ENCODE measurements around the gene PDE1A.

- no peak for TF ChIP-seq CTCF (conservative IDR thresholded peaks at IDR 0.05; ENCODE audit: low read length)
- no peak for TF ChIP-seq EZH2phosphoT487 (IDR thresholded peaks at IDR 0.05; ENCODE audit: borderline replicate concordance, low read depth, low read length)
Observed at GRCh38 chr2:182316950-182317349, 109.9 kb downstream of the PDE1A start.
